NCI-H1092 treated with DMSO at 0.1 percent for 48 hours (cell line): Measurements from ENCODE around the gene DRAM2.
"Not testable (repeated sequence)": the region's sequence is repeated elsewhere in the genome, so short reads cannot be mapped to it uniquely, and the experiment has no call there.

Source experiments
- DNase-seq: peaks from one replicate; lab custom pipeline; 2025; lab: John Stamatoyannopoulos, UW

DRAM2 gene

DNA sequence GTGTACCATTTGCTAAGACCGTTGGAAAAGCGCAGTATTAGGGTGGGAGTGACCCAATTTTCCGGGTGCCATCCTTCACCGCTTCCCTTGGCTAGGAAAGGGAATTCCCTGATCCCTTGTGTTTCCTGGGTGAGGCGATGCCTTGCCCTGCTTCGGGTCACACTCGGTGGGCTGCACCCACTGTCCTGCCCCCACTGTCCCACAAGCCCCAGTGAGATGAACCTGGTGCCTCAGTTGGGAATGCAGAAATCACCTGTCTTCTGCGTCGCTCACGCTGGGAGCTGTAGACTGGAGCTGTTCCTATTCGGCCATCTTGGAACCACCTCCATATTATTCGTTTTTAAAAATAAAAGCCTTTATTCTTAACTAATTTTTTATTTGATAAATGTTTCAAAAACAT is 60.6 kb downstream of the DRAM2 start:
- DNase-seq = not testable (repeated sequence)

DNA sequence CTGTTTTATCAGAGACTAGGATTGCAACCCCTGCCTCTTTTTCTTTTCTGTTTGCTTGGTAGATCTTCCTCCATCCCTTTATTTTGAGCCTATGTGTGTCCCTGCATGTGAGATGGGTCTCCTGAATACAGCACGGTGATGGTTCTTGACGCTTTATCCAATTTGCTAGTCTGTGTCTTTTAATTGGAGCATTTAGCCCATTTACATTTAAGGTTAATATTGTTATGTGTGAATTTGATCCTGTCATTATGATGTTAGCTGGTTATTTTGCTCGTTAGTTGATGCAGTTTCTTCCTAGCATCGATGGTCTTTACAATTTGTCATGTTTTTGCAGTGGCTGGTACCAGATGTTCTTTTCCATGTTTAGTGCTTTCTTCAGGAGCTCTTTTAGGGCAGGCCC is 62.6 kb downstream of the DRAM2 start:
- not testable (repeated sequence) for DNase-seq
